GM23248 (cell line): Measurements from ENCODE around the gene DLX2. TPM values are rescaled to one million over a fixed set of nuclear protein-coding genes. Genes with fewer than 3 reads are reported as not detected.

Source experiments
- DNase-seq: peaks from one replicate; pipeline ENCODE4 v3.0.0-alpha.2; 2015
- H2AFZ ChIP-seq: fragments of 200-600 bp; sonication (generic); 2 replicates; pipeline ENCODE4 v1.6.1; 2016; ENCODE audit warnings: antibody characterized with exemption
- H3F3A ChIP-seq: fragments of 200-600 bp; sonication (generic); 2 replicates; pipeline ENCODE4 v1.6.1; 2016; ENCODE audit warnings: mild to moderate bottlenecking, antibody characterized with exemption, mixed run types; ENCODE audit not compliant: insufficient read depth
- H3K27ac ChIP-seq: fragments of 200-600 bp; sonication (generic); 2 replicates; pipeline ENCODE4 v1.5.1; 2016; ENCODE audit warnings: mild to moderate bottlenecking
- H3K27me3 ChIP-seq: fragments of 200-600 bp; sonication (generic); replicated peaks from 2 replicates; pipeline ENCODE4 v1.6.1; 2016; ENCODE audit warnings: mild to moderate bottlenecking; ENCODE audit not compliant: insufficient read depth
- H3K36me3 ChIP-seq: fragments of 200-600 bp; sonication (generic); 2 replicates; pipeline ENCODE4 v1.6.1; 2016; ENCODE audit warnings: low read depth, mild to moderate bottlenecking
- H3K4me1 ChIP-seq: fragments of 200-600 bp; sonication (generic); 2 replicates; pipeline ENCODE4 v1.6.1; 2016; ENCODE audit warnings: mild to moderate bottlenecking; ENCODE audit not compliant: insufficient read depth
- H3K4me2 ChIP-seq: fragments of 200-600 bp; sonication (generic); one replicate; pipeline ENCODE4 v1.6.1; 2016; ENCODE audit warnings: mild to moderate bottlenecking; ENCODE audit not compliant: unreplicated experiment
- H3K4me3 ChIP-seq: fragments of 200-600 bp; sonication (generic); 2 replicates; pipeline ENCODE4 v1.5.1; 2016; ENCODE audit warnings: mild to moderate bottlenecking
- H3K79me2 ChIP-seq: fragments of 200-600 bp; sonication (generic); 2 replicates; pipeline ENCODE4 v1.6.1; 2016; ENCODE audit warnings: mild to moderate bottlenecking; ENCODE audit not compliant: insufficient read depth
- H3K9ac ChIP-seq: fragments of 200-600 bp; sonication (generic); 2 replicates; pipeline ENCODE4 v1.6.1; 2016; ENCODE audit warnings: mild to moderate bottlenecking
- H3K9me2 ChIP-seq: fragments of 200-600 bp; sonication (generic); 2 replicates; pipeline ENCODE4 v1.6.1; 2016; ENCODE audit warnings: mixed run types, mild to moderate bottlenecking, moderate library complexity; ENCODE audit not compliant: insufficient read depth
- H3K9me3 ChIP-seq: fragments of 200-600 bp; sonication (generic); one replicate; pipeline ENCODE4 v1.6.1; 2017; ENCODE audit warnings: low read depth
- H4K20me1 ChIP-seq: fragments of 200-600 bp; sonication (generic); 2 replicates; pipeline ENCODE4 v1.6.0; 2016; ENCODE audit not compliant: insufficient read depth
- EZH2 ChIP-seq: fragments of 200-600 bp; sonication (generic); IDR thresholded peaks from 2 replicates; pipeline ENCODE4 v1.6.1; 2018; ENCODE audit warnings: antibody characterized with exemption, mild to moderate bottlenecking; ENCODE audit not compliant: insufficient read depth, poor library complexity, severe bottlenecking
- EZH2phosphoT487 ChIP-seq: fragments of 200-600 bp; sonication (generic); IDR thresholded peaks from 2 replicates; pipeline ENCODE4 v1.6.1; 2018; ENCODE audit warnings: antibody characterized with exemption, moderate library complexity, mild to moderate bottlenecking, low read depth; ENCODE audit not compliant: insufficient read depth
- WGBS, 2 experiments: methylation state at CpG; one replicate each; pipeline ENCODE4 v1.1.6; 2015 to 2017; ENCODE audit warnings: low lambda C conversion rate in 2 of 2, low coverage in 1 of 2; ENCODE audit errors: missing lambda C conversion rate in 2 of 2; 5-methylcytosine and 5-hydroxymethylcytosine counted together
- in situ Hi-C: fragments of 300-500 bp; cut with MboI; formaldehyde crosslinking; loops from 2 replicates; pipeline ENCODE4 v1.15.0; 2020
- polyA plus RNA-seq: library from polyadenylated mRNA; unstranded; fragments of >200 nt; fragmentation: Nextera tagmentation; extraction: Ambion mirVana; gene quantifications from 2 replicates; pipeline ENCODE4 v1.2.1, GENCODE V29; 2016
- total RNA-seq: library from RNA; depleted of rRNA; stranded (reverse); fragments of >200 nt; shearing (Covaris generic); gene quantifications from 2 replicates; pipeline ENCODE4 v1.2.3, GENCODE V29; 2014

Gene DLX2
- total and polyA plus RNA-seq, 2 experiments from 2014 or later: 2.8 to 6.0 TPM

DNA sequence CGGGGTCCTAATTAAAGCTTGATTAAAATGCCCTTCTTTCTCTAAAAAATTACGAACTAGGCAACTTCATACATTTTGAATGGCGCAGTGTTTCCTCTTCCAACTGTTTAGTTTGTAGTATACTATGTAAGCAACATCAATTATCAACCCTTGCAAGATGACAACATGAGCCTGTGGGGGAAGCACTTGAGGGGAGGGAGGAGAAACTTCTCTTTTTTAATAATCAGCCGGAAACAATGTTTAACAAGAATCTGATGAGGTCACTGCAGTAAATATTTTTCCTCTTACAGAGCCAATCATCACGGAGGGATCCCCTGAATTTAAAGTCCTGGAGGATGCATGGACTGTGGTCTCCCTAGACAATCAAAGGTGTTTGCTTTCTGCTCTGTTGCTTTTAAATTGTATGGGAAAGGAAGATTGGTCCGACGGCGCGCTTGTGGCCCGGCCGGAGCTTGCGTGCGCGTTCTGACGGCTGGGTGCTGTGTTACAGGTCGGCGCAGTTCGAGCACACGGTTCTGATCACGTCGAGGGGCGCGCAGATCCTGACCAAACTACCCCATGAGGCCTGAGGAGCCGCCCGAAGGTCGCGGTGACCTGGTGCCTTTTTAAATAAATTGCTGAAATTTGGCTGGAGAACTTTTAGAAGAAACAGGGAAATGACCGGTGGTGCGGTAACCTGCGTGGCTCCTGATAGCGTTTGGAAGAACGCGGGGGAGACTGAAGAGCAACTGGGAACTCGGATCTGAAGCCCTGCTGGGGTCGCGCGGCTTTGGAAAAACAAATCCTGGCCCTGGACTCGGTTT is 22.7 kb downstream of the DLX2 start:
- H2AFZ ChIP-seq: no peak overlapping the region
- H4K20me1 ChIP-seq: no peaks in the 10 kb centered on the region
- no peaks in the 10 kb centered on the region for H3K36me3 ChIP-seq
- H3K4me3 ChIP-seq: no peak overlapping the region
- H3K4me1 ChIP-seq: peaks cover 8% of the 10 kb centered on the region; the same call in 1 of the 2 replicates
- no peaks in the 10 kb centered on the region for H3F3A ChIP-seq
- WGBS, 2 experiments: 91% methylated on average over 38 of the region's 38 CpGs
- H3K9ac ChIP-seq: no peak overlapping the region
- TF ChIP-seq EZH2 (no peak), EZH2phosphoT487 (no peak)
- no peak for DNase-seq
- H3K27ac ChIP-seq: no peak overlapping the region
- in situ Hi-C loops: no loop called here
- no peaks in the 10 kb centered on the region for H3K79me2 ChIP-seq
- no peaks in the 10 kb centered on the region for H3K9me3 ChIP-seq
- H3K27me3 ChIP-seq: peaks cover 14% of the 10 kb centered on the region
- H3K4me2 ChIP-seq: no peak overlapping the region
- no peaks in the 10 kb centered on the region for H3K9me2 ChIP-seq

- TF ChIP-seq EZH2phosphoT487 (no peak), EZH2 (no peak)
- Histone ChIP-seq H3K4me2 (no peak overlapping the region), H3K4me1 (peaks cover 8% of the 10 kb centered on the region; the same call in 1 of the 2 replicates), H3K9me3 (no peaks in the 10 kb centered on the region), H3K9ac (no peak overlapping the region), H3K27me3 (peaks cover 14% of the 10 kb centered on the region), H4K20me1 (no peaks in the 10 kb centered on the region), H3F3A (no peaks in the 10 kb centered on the region), H3K79me2 (no peaks in the 10 kb centered on the region), H3K36me3 (no peaks in the 10 kb centered on the region), H3K27ac (no peak overlapping the region), H3K4me3 (no peak overlapping the region), H3K9me2 (no peaks in the 10 kb centered on the region), H2AFZ (no peak overlapping the region)
- WGBS, 2 experiments: 85 to 87% methylated on average over 5 of the region's 5 CpGs
- DNase-seq: no peak
- in situ Hi-C loops: no loop called here
These were observed 23.3 kb downstream of the DLX2 start for GRCh38 chr2:172079416-172079815.

GRCh38 chr2:172074254-172074653 is 28.4 kb downstream of the DLX2 start:
- in situ Hi-C loops: no loop called here
- Histone ChIP-seq H3K9me3 (no peaks in the 10 kb centered on the region), H3K9ac (no peak overlapping the region), H2AFZ (no peak overlapping the region), H4K20me1 (no peaks in the 10 kb centered on the region), H3K27me3 (no peaks in the 10 kb centered on the region), H3K27ac (no peak overlapping the region), H3K79me2 (no peaks in the 10 kb centered on the region), H3F3A (no peaks in the 10 kb centered on the region), H3K4me1 (no peaks in the 10 kb centered on the region), H3K4me2 (no peak overlapping the region), H3K36me3 (no peaks in the 10 kb centered on the region), H3K9me2 (no peaks in the 10 kb centered on the region), H3K4me3 (no peak overlapping the region)
- TF ChIP-seq EZH2phosphoT487 (no peak), EZH2 (no peak)
- no peak for DNase-seq
- WGBS, 2 experiments: 98 to 100% methylated on average over 1 of the region's 1 CpG

GRCh38 chr2:172073518-172073917 is 29.2 kb downstream of the DLX2 start:
- in situ Hi-C loops: no loop called here

More at GRCh38 chr2:172073518-172073917, 29.2 kb downstream of the DLX2 start:
- no peak overlapping the region for H3K4me3 ChIP-seq
- no peaks in the 10 kb centered on the region for H4K20me1 ChIP-seq
- H3K27ac ChIP-seq: no peak overlapping the region
- no peaks in the 10 kb centered on the region for H3K36me3 ChIP-seq
- DNase-seq: no peak
- H3K9me2 ChIP-seq: no peaks in the 10 kb centered on the region
- no peaks in the 10 kb centered on the region for H3K79me2 ChIP-seq
- H3K9me3 ChIP-seq: no peaks in the 10 kb centered on the region
- 98 to 99% methylated on average over 4 of the region's 4 CpGs for WGBS, 2 experiments
- no peak for TF ChIP-seq EZH2phosphoT487
- no peak for TF ChIP-seq EZH2
- H3K27me3 ChIP-seq: no peaks in the 10 kb centered on the region
- no peaks in the 10 kb centered on the region for H3K4me1 ChIP-seq
- no peaks in the 10 kb centered on the region for H3F3A ChIP-seq
- H3K9ac ChIP-seq: no peak overlapping the region
- no peak overlapping the region for H2AFZ ChIP-seq
- H3K4me2 ChIP-seq: no peak overlapping the region
